Thyroid gland (tissue), 4 donors: ENCODE measurements around the gene FAM229A. TPM values are rescaled to one million over a fixed set of nuclear protein-coding genes. Genes with fewer than 3 reads are reported as not detected.

Source experiments
- DNase-seq, 2 donors: peaks; one replicate each; pipeline ENCODE4 v3.0.0-alpha.2; 2019
- H3K27ac ChIP-seq, 3 donors: fragments of 200-600 bp; sonication (generic); 1 replicate in 2 of 3; 2 replicates in 1 of 3; pipeline ENCODE4 v1.5.1; 2016 to 2019; ENCODE audit warnings: mild to moderate bottlenecking in 1 of 3, moderate library complexity in 1 of 3
- H3K27me3 ChIP-seq: fragments of 200-600 bp; sonication (generic); one replicate; pipeline ENCODE4 v1.5.1; 2019
- H3K36me3 ChIP-seq, 2 donors: fragments of 200-600 bp; sonication (generic); one replicate each; pipeline ENCODE4 v1.5.1; 2016 to 2019
- H3K4me1 ChIP-seq, 2 donors: fragments of 200-600 bp; sonication (generic); one replicate each; pipeline ENCODE4 v1.5.1; 2017 to 2019
- H3K4me3 ChIP-seq, 3 donors: fragments of 200-600 bp; sonication (generic); replicated peaks in 1 of 3; 1 replicate in 2 of 3; 2 replicates in 1 of 3; pipeline ENCODE4 v1.5.1; 2016; ENCODE audit warnings: mild to moderate bottlenecking in 1 of 3
- H3K9me3 ChIP-seq: fragments of 200-600 bp; sonication (generic); one replicate; pipeline ENCODE4 v1.5.1; 2017
- CTCF ChIP-seq, 6 experiments: fragments of 200-600 bp in 3 of 6; fragments of 450-650 bp in 3 of 6; sonication (generic) in 3 of 6; IDR thresholded peaks; one replicate each; pipeline ENCODE4 v1.5.1; 2016 to 2019; ENCODE audit warnings: antibody characterized with exemption in 6 of 6, mild to moderate bottlenecking in 2 of 6, inconsistent platforms in 1 of 6, moderate library complexity in 1 of 6
- POLR2A ChIP-seq, 2 donors: fragments of 450-650 bp; IDR thresholded peaks; one replicate each; pipeline ENCODE4 v1.6.1; 2017; ENCODE audit warnings: antibody characterized with exemption in 2 of 2, mild to moderate bottlenecking in 2 of 2, moderate library complexity in 1 of 2
- WGBS, 2 donors: methylation state at CpG; one replicate each; pipeline ENCODE4 v1.1.5; 2017; 5-methylcytosine and 5-hydroxymethylcytosine counted together
- intact Hi-C: fragments of 100-400 bp; cut with DNase I; formaldehyde crosslinking; loops from one replicate; pipeline ENCODE4 v1.15.1; 2023
- total RNA-seq, 4 donors: library from RNA; depleted of rRNA; stranded (reverse); fragments of >200 nt; gene quantifications; one replicate each; pipeline ENCODE4 v1.2.3, GENCODE V29; 2016

The FAM229A gene
- total RNA-seq, 4 donors from 2014 or later, result 5.1 to 20.0 (median 7.4) TPM

DNA sequence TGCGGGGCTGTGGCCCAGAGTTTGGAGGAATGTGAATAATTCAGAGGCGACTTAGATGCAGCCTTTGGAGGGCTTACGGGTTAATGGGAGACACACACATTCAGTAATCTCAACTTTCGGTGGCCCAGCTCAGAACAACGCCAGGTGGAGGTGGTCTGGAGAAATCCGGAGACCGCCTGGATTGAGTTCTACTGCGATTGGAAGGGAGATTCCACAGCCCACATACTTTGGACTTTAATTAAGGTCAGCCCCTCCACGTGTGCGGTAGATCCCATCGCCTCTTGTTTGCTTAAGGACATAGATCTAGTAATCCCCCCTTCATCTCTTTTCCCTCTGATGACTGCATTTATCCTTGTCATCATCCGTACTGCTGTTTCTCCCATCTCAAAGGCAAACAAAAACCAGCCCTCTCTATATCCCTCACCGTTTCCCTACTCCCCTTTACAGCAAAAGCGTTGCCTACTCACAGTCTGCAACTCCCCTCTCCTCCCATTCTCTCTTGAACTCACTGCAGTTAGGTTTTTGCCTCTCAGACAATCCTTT, 32.7 kb upstream of the FAM229A start:
- peak overlapping the region; percentile 22 to 50 (median 38) for H3K4me3 ChIP-seq
- peaks cover 19 to 27% of the 10 kb centered on the region in 2 donors for H3K4me1 ChIP-seq
- H3K9me3 ChIP-seq, result no peaks in the 10 kb centered on the region
- WGBS, 2 donors, result 1 to 3% methylated on average over 14 of the region's 14 CpGs
- H3K27me3 ChIP-seq, result no peaks in the 10 kb centered on the region
- H3K27ac ChIP-seq, result peak overlapping the region; percentile 90 to 94 (median 91)
- TF ChIP-seq CTCF (IDR thresholded peaks at IDR 0.05) (no peak), POLR2A (IDR thresholded peaks at IDR 0.05) (no peak)
- intact Hi-C loops, result loop anchor here (10.0 kb wide), 1 partner anchor 170 kb away; the partner anchor contains the start of genes EIF3I and TMEM234
- peaks cover 0 to 12% of the 10 kb centered on the region in 2 donors for H3K36me3 ChIP-seq
- DNase-seq, result no peak

DNA sequence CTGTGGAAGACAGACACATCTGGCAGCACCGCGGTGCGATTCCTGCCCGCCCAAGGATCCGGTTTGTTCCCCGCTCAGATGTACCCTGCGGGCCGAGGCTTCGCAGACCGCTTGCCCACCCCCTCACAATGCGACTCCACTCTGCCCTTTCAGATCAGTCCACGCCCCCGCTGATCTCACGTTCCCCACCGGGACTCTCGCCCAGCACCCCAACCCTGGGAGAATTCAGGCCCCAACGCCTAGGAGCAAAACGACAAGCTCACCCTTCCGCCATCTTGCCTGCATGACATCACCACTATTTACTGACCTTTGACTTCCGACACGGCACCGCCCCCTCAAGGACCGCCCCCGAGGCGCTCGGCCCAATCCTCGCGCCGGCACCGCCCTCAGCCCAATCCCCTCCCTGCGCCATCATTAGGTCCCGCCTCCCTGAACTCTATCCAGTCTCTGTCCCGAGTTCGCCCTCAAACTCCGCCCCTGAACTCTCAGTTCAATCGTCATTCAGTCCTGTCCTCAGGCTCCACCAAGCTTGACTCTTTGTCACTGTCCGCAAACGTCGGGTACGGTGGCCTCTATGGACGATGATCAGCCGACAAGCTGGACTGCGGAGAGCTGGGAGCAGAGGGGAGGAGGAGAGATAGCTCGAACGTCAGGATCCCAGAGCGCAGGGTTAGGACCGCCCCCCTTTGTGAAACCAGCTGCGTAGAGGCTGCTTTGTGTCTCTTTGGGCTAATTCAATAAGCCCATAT, 32.0 kb upstream of the FAM229A start, which contains the start of gene BSDC1:
TSS of gene BSDC1 (minus strand) at position 301 of the 749 bp plus-strand sequence. CDS start at position 274, 27 bp downstream.
- peaks cover 19 to 27% of the 10 kb centered on the region in 2 donors for H3K4me1 ChIP-seq
- intact Hi-C loops, result loop anchor here (10.0 kb wide), 1 partner anchor 170 kb away; the partner anchor contains the start of genes EIF3I and TMEM234
- WGBS, 2 donors, result 0 to 1% methylated on average over 33 to 44 of the region's 48 CpGs

DNA sequence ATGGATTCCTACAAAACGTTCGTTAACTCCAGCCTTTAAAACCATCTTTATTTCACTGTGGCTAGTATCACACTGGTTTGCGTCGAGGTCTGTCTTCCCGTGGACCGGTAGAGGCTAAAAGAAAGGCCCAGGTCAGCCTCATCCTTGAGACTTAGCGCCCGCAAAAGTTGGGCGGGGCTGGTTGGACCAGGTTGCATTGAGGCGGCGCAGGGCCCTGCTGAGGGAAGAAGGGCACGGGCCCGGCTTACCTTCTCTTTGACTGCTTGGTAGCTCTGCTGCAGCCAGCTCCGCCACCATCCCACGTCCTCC, 31.5 kb upstream of the FAM229A start:
- Histone ChIP-seq H3K4me1 (peaks cover 19 to 27% of the 10 kb centered on the region in 2 donors), H3K27ac (peak overlapping the region; percentile 78 to 93 (median 91)), H3K36me3 (peaks cover 0 to 17% of the 10 kb centered on the region in 2 donors), H3K9me3 (no peaks in the 10 kb centered on the region), H3K4me3 (peak overlapping the region; percentile 50 to 94 (median 78)), H3K27me3 (no peaks in the 10 kb centered on the region)
- no peak for TF ChIP-seq CTCF (IDR thresholded peaks at IDR 0.05)
- no peak for TF ChIP-seq POLR2A (IDR thresholded peaks at IDR 0.05)
- peak; percentile 53 to 59 for DNase-seq
- intact Hi-C loops, result loop anchor here (10.0 kb wide), 1 partner anchor 169 kb away; the partner anchor contains the start of genes EIF3I and TMEM234
- 2 to 3% methylated on average over 12 to 15 of the region's 15 CpGs for WGBS, 2 donors

More for the DNA sequence above, 32.0 kb upstream of the FAM229A start, which contains the start of gene BSDC1:
- Histone ChIP-seq H3K27ac (peak within 1 kb of the TSS; percentile 91 to 94 (median 93)), H3K9me3 (no peaks in the 10 kb centered on the region), H3K27me3 (no peaks in the 10 kb centered on the region), H3K36me3 (peaks cover 0 to 17% of the 10 kb centered on the region in 2 donors), H3K4me3 (peak within 1 kb of the TSS; percentile 50 to 94 (median 78))
- DNase-seq, result peak; percentile 99
- TF ChIP-seq CTCF (IDR thresholded peaks at IDR 0.05) (peak in 1 of 6 experiments; percentile 13), POLR2A (IDR thresholded peaks at IDR 0.05) (peak; percentile 66 to 96)

GRCh38 chr1:32393136-32393535, 30.9 kb upstream of the FAM229A start:
- Histone ChIP-seq H3K4me1 (peaks cover 19 to 27% of the 10 kb centered on the region in 2 donors), H3K27ac (peak overlapping the region in 1 of 3 donors; percentile 93), H3K36me3 (peaks cover 0 to 19% of the 10 kb centered on the region in 2 donors), H3K9me3 (no peaks in the 10 kb centered on the region), H3K27me3 (no peaks in the 10 kb centered on the region), H3K4me3 (peak overlapping the region in 2 of 3 donors; percentile 50 to 78)
- no peak for TF ChIP-seq CTCF (IDR thresholded peaks at IDR 0.05)
- TF ChIP-seq POLR2A (IDR thresholded peaks at IDR 0.05), result no peak
- 75 to 88% methylated on average over 1 of the region's 1 CpG for WGBS, 2 donors
- intact Hi-C loops, result loop anchor here (10.0 kb wide), 1 partner anchor 168 kb away; the partner anchor contains the start of genes EIF3I and TMEM234
- DNase-seq, result no peak
